Stimulated activated CD4-positive, alpha-beta T cell treated with anti-CD3 and anti-CD28 coated beads, Interleukin-12 subunit alpha, Interleukin-12 subunit beta, amount 100 ng/mL, for 48 hours (primary cell): ENCODE data around the gene CYP27A1.

Experiments used
- DNase-seq, 3 donors: peaks; one replicate each; pipeline ENCODE4 v3.0.0-alpha.2; 2020; ENCODE audit warnings: low read depth in 2 of 3, low spot score in 1 of 3

Gene CYP27A1

GRCh38 chr2:218809515-218809914, 27.6 kb downstream of the CYP27A1 start:
- DNase-seq, result no peak

DNA sequence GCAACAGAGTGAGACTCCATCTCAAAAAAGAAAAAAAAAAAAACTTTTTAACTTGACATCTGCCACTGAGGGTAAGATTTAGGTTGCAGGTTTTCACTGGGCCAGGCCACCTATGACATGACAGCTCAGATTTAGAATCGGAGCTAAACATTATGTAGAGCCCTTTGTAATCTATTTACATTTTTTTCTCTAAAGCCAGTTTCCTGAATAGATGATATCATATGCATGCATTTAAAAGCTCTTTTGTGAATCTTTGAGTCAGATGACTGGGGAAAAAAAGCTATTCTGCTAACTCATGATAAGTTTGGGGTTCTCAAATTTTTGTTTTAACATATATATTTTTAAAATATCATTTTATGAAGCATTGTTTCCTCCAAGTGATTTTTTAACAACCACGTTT, 28.3 kb downstream of the CYP27A1 start:
- no peak for DNase-seq

GRCh38 chr2:218811382-218811781, 29.4 kb downstream of the CYP27A1 start:
- DNase-seq, result no peak

DNA sequence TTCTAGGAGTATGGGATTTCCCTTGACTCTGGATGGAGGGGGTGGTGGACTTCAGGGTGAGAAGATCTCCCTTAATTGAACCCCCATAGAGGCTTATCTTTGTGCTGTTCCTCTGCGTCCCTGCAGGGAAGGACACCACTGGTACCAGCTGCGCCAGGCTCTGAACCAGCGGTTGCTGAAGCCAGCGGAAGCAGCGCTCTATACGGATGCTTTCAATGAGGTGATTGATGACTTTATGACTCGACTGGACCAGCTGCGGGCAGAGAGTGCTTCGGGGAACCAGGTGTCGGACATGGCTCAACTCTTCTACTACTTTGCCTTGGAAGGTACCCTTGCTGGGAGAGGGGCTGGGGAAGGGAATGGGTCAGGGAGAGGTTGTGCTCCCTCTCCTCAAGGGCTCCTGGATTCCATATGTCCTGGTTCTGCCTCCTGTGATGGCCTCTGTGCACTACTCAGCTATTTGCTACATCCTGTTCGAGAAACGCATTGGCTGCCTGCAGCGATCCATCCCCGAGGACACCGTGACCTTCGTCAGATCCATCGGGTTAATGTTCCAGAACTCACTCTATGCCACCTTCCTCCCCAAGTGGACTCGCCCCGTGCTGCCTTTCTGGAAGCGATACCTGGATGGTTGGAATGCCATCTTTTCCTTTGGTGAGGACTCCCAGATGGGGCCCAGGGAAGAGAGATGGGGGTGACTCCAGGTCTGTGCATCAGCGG, 30.3 kb downstream of the CYP27A1 start:
- no peak for DNase-seq

- no peak for DNase-seq
Observed at GRCh38 chr2:218812861-218813260, 30.9 kb downstream of the CYP27A1 start.

- DNase-seq, result no peak
Observed at GRCh38 chr2:218813771-218814460, 32.0 kb downstream of the CYP27A1 start.

- DNase-seq, result no peak
Observed at GRCh38 chr2:218814540-218815243, 32.7 kb downstream of the CYP27A1 start.

DNA sequence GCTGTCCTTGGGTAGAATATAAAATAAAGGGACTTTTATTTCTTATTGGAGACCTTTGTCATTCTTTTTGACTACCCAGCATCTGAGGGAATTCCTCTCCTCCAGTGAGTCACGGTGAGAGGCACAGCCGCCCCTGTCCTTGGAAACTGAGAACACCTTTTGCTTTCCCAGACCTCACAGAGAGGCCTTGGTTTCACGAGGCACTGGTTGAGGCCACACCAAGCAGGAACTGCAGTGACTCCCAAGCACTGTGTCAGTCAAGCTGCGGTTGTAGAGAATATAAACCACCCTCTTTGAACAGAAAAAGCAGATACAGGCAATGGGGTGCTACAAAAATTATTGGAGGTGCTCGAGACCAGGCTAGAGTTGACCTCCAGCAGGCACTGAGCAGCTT, 33.3 kb downstream of the CYP27A1 start:
- no peak for DNase-seq

GRCh38 chr2:218815649-218816048, 33.7 kb downstream of the CYP27A1 start:
- no peak for DNase-seq

DNA sequence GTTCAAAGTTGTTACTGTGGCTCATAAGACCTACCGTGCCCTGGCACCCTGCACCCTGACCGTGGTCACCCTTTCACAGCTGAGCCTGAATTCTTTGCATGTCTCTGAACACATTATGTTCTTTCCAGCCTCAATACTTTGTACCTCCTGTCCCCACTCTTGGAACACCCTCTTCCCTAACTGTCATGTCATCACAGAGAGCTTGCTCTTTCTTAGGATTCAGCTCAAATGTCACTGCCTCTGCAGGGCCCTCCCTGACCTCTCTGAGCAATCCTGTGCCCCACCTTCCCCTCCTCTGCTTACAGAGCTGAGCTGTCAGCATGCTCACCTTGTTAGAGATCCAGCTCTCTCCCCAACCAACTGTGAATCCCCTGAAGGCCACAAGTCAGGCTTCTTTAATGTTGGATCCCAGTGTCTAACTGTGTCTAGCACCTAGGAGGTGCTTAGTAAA, 34.6 kb downstream of the CYP27A1 start:
- no peak for DNase-seq

- DNase-seq, result no peak
Observed at GRCh38 chr2:218819093-218819492, 37.1 kb downstream of the CYP27A1 start.

DNA sequence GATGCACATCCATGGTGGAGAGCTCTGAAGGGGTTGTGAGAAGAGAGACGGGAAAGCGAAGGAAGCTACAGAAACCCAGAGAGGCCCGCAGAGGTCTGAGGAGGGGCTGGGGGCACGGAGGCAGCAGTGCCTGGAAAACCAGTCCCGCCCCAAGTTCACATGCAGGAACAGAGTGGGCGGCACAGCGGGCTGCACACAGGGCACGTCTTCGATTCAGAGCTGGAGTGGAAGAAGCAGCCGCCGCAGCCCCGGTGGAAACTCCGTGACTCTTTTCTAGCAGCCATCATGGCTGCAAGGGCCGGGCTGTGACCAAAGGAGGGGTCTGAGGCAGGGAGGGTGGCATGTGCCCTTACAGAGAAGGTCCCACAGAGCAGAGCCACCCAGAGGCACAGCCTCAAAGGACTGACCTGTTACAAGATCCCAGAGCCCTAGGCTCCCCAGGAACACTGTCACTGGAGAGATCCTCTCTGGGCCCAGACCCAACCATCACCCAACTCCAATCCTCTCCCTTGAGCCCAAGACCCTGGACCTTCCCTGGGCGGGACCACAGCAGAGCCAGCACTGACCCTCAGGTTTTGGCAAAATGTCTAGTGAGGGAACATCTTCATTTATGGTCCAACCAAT, 38.9 kb downstream of the CYP27A1 start:
- DNase-seq, result no peak

DNA sequence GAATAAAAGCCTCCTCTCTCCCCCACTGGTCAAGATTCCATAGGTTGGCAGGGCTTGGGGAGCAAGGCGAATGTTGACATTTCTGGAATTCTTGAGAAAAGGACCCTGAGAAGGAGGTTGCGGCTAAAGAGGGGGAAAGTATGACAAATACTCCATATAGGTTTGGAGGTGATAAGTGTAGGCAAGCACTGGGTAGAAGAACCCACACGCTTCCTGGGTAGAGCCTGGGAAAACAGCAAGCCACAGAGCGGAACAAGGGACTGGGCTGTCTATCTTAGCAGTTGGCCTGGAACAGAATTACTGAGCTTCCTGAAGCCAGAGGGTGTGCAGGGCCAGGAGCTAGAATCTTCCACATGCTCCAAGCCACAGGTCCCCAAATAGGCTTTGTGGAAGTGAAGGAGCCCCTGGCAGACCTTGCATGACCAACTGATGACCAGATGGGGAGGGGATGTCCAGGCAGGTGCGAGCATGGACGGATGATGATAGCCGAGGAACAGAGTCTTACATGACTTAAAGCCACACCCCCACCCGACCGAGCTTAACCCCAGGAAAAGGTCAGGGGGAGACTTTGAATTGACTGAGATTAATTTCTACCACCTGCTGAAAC, 39.8 kb downstream of the CYP27A1 start:
- no peak for DNase-seq

GRCh38 chr2:218822622-218823021, 40.7 kb downstream of the CYP27A1 start:
- no peak for DNase-seq

GRCh38 chr2:218823196-218823855, 41.4 kb downstream of the CYP27A1 start:
- no peak for DNase-seq

GRCh38 chr2:218824004-218824403, 42.1 kb downstream of the CYP27A1 start:
- no peak for DNase-seq

DNA sequence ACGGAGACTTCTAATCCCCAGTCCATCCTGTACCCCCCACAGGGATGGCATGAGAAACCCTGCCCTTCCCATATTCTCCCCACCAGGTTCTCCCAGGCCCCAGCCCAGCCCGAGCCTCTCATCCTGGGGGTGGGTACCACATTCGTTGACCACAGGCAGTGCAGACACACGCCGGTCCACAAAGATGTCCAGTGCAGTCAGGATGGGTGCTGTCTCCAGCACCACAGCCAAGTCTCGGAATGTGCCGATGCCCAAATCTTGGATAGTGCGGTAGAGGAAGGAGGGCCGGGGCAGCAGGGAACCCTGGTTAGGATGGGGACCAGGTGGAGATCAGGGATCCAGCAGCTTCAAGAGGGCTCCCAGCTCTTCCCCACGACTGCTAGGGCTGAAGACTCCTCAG, 44.8 kb downstream of the CYP27A1 start:
- no peak for DNase-seq

DNA sequence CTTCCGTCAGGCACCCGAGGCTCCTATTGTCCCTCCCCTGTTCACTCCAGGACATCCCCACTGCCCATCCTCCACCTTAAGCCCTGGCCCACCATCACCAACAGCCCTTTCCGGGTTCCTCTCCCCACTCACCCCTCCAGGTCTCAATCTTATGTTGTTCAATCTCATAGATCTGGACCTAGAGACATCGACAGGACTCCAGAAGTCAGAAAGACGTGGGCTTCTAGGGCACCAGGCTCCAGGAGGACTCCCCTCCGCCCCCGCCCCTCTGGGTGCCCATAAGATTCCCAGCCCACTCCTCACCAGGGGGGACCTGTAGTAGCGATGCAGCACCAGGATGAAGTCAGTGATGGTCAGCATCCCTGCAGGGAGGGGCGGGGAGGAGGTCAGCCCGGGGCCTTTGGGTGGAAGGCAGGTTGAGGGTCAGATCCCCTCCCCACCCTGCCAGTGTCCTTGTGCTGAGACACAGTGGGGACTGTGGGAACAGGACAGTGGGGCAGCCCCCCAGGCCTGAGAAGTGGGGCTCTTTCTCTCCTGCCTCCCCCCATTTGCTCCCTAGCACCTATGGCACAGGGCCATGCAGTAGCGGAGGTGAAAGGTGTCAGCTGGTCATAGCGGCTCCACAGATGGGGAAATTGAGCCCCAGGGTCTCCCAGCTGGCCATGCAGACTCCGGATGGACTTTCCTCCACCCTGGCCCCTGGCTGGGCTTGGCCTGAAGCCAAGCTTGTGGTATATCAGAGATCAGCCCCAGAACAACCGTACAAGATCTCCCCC, 45.9 kb downstream of the CYP27A1 start:
- no peak for DNase-seq

- DNase-seq, result no peak
Observed at GRCh38 chr2:218828477-218828778, 46.5 kb downstream of the CYP27A1 start.

GRCh38 chr2:218829868-218830451, 48.0 kb downstream of the CYP27A1 start:
- no peak for DNase-seq
